Measurements from ENCODE around the gene POLD4.

- no peak for TF ChIP-seq CTCF (IDR thresholded peaks at IDR 0.05)
- TF ChIP-seq TCF7L2 (IDR thresholded peaks at IDR 0.05; ENCODE audit: low read depth, low read length): no peak
- 0 out of 2 replicates have a peak, but pooled peaks have one; percentile 3 for TF ChIP-seq POLR2AphosphoS5 (IDR thresholded peaks at IDR 0.05; ENCODE audit: low read depth, low read length)
These were observed 47.7 kb upstream of the POLD4 start for GRCh38 chr11:67400942-67401494.
